ENCODE data around the gene MTUS2.

The MTUS2 gene

DNA sequence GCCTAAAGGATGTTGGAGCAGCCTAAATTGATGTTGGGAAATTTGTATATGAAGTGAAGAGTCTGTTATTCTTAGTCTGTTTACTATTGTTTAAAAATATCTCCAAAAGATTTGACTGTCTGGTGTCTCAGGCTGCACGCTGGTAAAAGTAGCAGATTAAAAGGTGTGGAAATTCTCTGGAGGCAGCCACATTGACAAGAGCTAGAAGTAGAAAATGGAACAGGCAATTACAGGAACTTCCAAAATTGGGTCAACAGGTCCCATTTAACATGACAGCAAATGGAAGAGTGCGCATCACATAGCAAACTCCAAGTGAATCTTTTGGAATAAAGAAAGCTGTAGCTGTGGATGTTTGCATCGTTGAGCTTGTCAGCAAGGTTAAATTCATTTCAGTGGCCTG lies 138.3 kb downstream of the MTUS2 start:
- H3K27ac ChIP-seq (ENCODE audit: low read depth, low read length), result no peak overlapping the region
- no peak overlapping the region for H3K4me3 ChIP-seq (ENCODE audit: low read depth, low read length)
- H3K27me3 ChIP-seq (ENCODE audit: control insufficient read depth, insufficient read depth, low read length), result no peaks in the 10 kb centered on the region
- H3K4me1 ChIP-seq (ENCODE audit: control insufficient read depth, insufficient read depth, low read length), result no peaks in the 10 kb centered on the region
- H3K9me3 ChIP-seq (ENCODE audit: control insufficient read depth, insufficient read depth, low read depth, low read length), result no peaks in the 10 kb centered on the region
- no peak overlapping the region for H3K9ac ChIP-seq (ENCODE audit: low read length)
- H3K36me3 ChIP-seq (ENCODE audit: control insufficient read depth, insufficient read depth, low read length), result no peaks in the 10 kb centered on the region

DNA sequence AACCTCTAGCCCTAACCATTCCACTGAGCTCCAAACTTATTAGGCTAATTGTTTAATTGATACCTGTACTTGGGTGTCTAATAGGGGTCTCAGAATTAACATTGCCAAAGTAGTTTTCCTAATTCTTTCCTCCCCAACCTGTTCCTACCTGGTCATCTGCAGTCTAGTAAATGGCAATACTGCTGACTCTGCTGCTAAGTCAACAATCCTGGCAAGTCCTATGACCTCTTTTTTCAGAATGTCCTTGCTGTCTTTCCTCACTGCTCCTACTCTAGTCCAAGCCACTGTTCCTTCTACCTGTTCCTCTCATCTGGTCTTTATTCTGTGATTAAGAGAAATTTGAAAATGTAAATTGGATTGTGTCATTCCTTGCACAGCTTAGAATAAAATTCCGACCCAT lies 143.9 kb downstream of the MTUS2 start:
- Histone ChIP-seq H3K36me3 (ENCODE audit: control insufficient read depth, insufficient read depth, low read length) (no peaks in the 10 kb centered on the region), H3K27me3 (ENCODE audit: control insufficient read depth, insufficient read depth, low read length) (no peaks in the 10 kb centered on the region), H3K4me1 (ENCODE audit: control insufficient read depth, insufficient read depth, low read length) (no peaks in the 10 kb centered on the region), H3K27ac (ENCODE audit: low read depth, low read length) (no peak overlapping the region), H3K4me3 (ENCODE audit: low read depth, low read length) (no peak overlapping the region), H3K9ac (ENCODE audit: low read length) (no peak overlapping the region), H3K9me3 (ENCODE audit: control insufficient read depth, insufficient read depth, low read depth, low read length) (no peaks in the 10 kb centered on the region)

DNA sequence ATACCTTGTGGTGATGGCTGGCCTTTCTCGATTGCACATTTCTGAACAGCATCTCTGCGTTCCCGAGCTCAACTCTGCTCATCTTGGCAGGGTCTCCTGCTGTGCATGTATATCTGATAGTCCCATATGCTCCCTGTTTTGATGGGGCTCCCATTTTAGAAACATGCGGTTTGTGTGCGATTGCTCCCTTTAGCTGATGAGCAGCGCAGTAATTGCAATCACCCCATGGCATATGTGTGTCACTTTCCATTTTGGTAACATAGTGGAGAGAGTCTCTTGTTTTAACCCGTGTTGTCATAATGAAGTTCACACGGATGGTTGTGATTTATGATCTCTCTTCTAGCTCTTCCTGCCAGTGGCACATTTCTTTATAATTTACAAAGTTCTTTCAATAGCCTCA lies 144.7 kb downstream of the MTUS2 start:
- H3K4me3 ChIP-seq (ENCODE audit: low read depth, low read length), result no peak overlapping the region
- no peaks in the 10 kb centered on the region for H3K36me3 ChIP-seq (ENCODE audit: control insufficient read depth, insufficient read depth, low read length)
- no peaks in the 10 kb centered on the region for H3K27me3 ChIP-seq (ENCODE audit: control insufficient read depth, insufficient read depth, low read length)
- H3K4me1 ChIP-seq (ENCODE audit: control insufficient read depth, insufficient read depth, low read length), result no peaks in the 10 kb centered on the region
- H3K9ac ChIP-seq (ENCODE audit: low read length), result no peak overlapping the region
- no peak overlapping the region for H3K27ac ChIP-seq (ENCODE audit: low read depth, low read length)
- no peaks in the 10 kb centered on the region for H3K9me3 ChIP-seq (ENCODE audit: control insufficient read depth, insufficient read depth, low read depth, low read length)

DNA sequence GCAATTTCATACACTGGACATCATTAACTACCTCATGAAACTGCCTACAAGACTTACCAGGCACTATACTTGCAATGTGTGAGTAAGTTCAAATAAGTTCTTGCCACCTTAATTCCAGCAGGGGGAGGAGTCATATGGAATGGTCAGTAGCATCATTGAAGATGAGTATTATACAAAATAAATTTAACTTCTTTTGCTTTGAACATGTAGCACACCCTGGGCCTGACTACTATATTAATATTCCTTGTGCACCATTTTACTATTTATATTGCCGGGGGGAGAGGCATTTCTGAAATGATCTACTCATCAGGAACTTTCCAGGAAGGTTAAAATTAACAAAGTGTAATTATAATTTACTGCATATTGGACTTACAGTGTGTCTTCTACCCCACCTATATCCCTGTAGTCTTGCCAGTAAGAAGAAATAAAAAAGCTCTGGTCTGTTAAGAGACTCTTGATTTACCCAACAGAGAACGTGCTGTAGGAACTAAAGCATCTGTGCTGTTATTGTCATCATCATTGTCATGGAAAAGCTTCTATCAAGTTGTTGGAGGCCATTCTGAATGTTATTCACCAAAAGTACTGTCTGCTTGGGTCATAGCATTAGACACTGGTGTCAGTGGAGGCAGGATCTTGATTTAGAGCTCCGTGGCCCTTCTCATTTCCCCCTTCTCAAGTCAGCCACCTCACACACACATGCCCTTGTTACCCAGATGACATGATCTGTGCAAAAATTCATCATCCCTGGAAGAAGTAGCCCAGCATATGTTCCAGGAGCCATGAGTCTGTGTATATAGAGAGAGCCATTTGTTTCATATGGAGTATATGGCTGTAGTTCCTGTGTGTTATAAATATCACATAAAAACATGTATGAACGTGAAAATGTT lies 147.1 kb downstream of the MTUS2 start:
- H3K9me3 ChIP-seq (ENCODE audit: control insufficient read depth, insufficient read depth, low read depth, low read length), result no peaks in the 10 kb centered on the region
- no peaks in the 10 kb centered on the region for H3K27me3 ChIP-seq (ENCODE audit: control insufficient read depth, insufficient read depth, low read length)
- no peaks in the 10 kb centered on the region for H3K4me1 ChIP-seq (ENCODE audit: control insufficient read depth, insufficient read depth, low read length)
- no peak overlapping the region for H3K27ac ChIP-seq (ENCODE audit: low read depth, low read length)
- no peaks in the 10 kb centered on the region for H3K36me3 ChIP-seq (ENCODE audit: control insufficient read depth, insufficient read depth, low read length)
- no peak overlapping the region for H3K9ac ChIP-seq (ENCODE audit: low read length)
- H3K4me3 ChIP-seq (ENCODE audit: low read depth, low read length), result no peak overlapping the region

DNA sequence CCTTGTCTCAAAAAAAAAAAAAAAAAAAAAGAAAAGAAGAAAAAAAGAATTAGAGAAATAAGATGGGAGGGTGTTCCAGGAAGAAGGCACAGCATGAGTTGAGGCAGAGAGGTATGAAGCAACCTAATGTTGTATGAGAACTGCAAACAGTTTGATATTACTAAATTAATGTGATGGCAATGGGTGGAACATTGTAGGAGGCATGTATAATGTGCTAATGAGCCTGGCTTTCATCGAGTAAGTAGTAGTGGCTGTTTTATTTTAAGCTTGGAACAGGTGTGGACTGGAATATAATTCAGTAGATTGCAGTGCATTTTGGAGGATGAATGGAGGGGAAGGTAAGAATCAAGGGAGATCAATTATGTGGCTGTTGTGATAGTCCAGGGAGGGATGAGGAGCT lies 156.1 kb downstream of the MTUS2 start:
- H3K9ac ChIP-seq (ENCODE audit: low read length), result no peak overlapping the region
- H3K27me3 ChIP-seq (ENCODE audit: control insufficient read depth, insufficient read depth, low read length), result no peaks in the 10 kb centered on the region
- no peak overlapping the region for H3K4me3 ChIP-seq (ENCODE audit: low read depth, low read length)
- no peak overlapping the region for H3K27ac ChIP-seq (ENCODE audit: low read depth, low read length)
- no peaks in the 10 kb centered on the region for H3K4me1 ChIP-seq (ENCODE audit: control insufficient read depth, insufficient read depth, low read length)
- no peaks in the 10 kb centered on the region for H3K9me3 ChIP-seq (ENCODE audit: control insufficient read depth, insufficient read depth, low read depth, low read length)
- H3K36me3 ChIP-seq (ENCODE audit: control insufficient read depth, insufficient read depth, low read length), result no peaks in the 10 kb centered on the region

DNA sequence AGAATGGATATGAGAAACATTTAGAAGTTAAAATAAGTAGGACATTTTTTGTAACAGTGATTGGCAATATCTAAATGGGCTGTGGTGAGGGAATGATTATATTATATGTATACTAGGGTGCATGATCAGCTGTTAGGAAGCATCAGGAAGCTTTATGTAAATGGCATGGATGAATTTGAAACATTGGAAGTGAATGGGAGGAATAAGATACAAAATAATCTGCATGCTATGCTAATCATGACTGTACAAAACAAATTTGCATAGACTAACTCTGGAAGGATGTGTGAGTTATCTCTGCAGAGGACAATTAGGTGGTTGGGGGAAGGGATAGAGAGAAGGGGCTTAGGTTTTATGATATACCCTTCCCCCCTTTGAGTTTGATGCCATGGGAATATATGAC lies 156.5 kb downstream of the MTUS2 start:
- H3K27ac ChIP-seq (ENCODE audit: low read depth, low read length), result no peak overlapping the region
- no peaks in the 10 kb centered on the region for H3K9me3 ChIP-seq (ENCODE audit: control insufficient read depth, insufficient read depth, low read depth, low read length)
- no peak overlapping the region for H3K9ac ChIP-seq (ENCODE audit: low read length)
- no peak overlapping the region for H3K4me3 ChIP-seq (ENCODE audit: low read depth, low read length)
- no peaks in the 10 kb centered on the region for H3K27me3 ChIP-seq (ENCODE audit: control insufficient read depth, insufficient read depth, low read length)
- H3K36me3 ChIP-seq (ENCODE audit: control insufficient read depth, insufficient read depth, low read length), result no peaks in the 10 kb centered on the region
- H3K4me1 ChIP-seq (ENCODE audit: control insufficient read depth, insufficient read depth, low read length), result no peaks in the 10 kb centered on the region

DNA sequence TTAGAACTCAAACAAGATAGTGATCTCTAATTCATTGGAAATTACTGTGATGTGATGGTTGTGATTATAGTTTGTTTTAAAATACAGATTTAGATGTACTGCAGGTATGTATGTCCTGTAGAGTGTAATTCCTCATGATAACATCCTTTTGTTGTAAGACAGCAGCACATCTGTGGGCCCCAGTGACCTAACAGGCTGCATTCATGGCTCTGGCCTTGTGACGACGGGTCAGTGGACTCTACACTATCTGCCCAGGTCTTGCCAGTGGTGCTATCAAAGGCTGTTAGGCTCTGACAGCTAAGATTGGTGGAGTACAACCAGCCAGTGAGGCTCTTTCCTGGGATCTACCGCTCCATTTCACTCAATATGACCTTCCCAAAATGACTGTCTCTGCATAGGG lies 158.4 kb downstream of the MTUS2 start:
- no peak overlapping the region for H3K9ac ChIP-seq (ENCODE audit: low read length)
- no peak overlapping the region for H3K4me3 ChIP-seq (ENCODE audit: low read depth, low read length)
- H3K9me3 ChIP-seq (ENCODE audit: control insufficient read depth, insufficient read depth, low read depth, low read length), result no peaks in the 10 kb centered on the region
- H3K27ac ChIP-seq (ENCODE audit: low read depth, low read length), result no peak overlapping the region
- H3K27me3 ChIP-seq (ENCODE audit: control insufficient read depth, insufficient read depth, low read length), result no peaks in the 10 kb centered on the region
- no peaks in the 10 kb centered on the region for H3K4me1 ChIP-seq (ENCODE audit: control insufficient read depth, insufficient read depth, low read length)
- no peaks in the 10 kb centered on the region for H3K36me3 ChIP-seq (ENCODE audit: control insufficient read depth, insufficient read depth, low read length)

DNA sequence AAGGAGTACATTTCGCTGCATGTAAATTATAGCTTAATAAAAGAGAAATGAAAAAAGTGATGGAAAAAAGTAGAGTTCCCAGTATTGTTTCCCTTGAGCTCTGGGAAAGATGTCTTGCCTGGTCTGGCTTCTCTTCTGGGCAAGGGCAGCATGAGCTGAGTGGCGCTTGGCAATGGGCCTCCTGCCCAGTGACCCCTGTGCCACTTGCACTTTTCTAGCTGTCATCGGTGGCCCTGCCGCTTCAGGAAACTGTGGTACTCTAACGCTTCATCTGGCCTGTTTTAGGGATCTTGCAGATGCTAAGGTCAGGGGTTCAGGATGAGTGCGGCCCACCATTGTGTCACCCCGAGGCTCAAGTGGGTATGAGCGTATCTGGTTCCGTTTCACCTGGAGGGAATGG lies 161.4 kb downstream of the MTUS2 start:
- Histone ChIP-seq H3K9ac (ENCODE audit: low read length) (no peak overlapping the region), H3K27me3 (ENCODE audit: control insufficient read depth, insufficient read depth, low read length) (no peaks in the 10 kb centered on the region), H3K9me3 (ENCODE audit: control insufficient read depth, insufficient read depth, low read depth, low read length) (no peaks in the 10 kb centered on the region), H3K4me3 (ENCODE audit: low read depth, low read length) (no peak overlapping the region), H3K27ac (ENCODE audit: low read depth, low read length) (no peak overlapping the region), H3K36me3 (ENCODE audit: control insufficient read depth, insufficient read depth, low read length) (no peaks in the 10 kb centered on the region), H3K4me1 (ENCODE audit: control insufficient read depth, insufficient read depth, low read length) (no peaks in the 10 kb centered on the region)

DNA sequence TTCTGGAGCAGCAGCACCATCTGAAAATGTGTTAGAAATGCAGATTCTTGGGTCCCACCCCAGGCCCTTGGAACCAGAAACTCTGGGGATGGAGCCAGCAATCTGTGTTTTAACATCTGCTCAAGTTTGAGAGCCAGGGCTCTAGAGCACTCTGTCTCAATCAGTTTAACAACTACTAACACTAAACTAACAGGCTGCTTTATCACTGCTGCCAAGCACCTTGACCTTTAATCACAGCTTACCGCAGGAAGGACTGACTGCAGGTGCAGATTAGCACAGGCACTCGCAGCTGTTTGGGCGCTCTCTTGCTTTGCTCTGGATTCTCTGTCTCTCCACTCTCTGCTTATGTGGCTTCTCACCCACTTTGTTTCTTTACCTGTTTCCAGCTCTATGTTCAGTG lies 163.5 kb downstream of the MTUS2 start:
- H3K27ac ChIP-seq (ENCODE audit: low read depth, low read length), result no peak overlapping the region
- no peaks in the 10 kb centered on the region for H3K4me1 ChIP-seq (ENCODE audit: control insufficient read depth, insufficient read depth, low read length)
- no peaks in the 10 kb centered on the region for H3K27me3 ChIP-seq (ENCODE audit: control insufficient read depth, insufficient read depth, low read length)
- H3K9ac ChIP-seq (ENCODE audit: low read length), result no peak overlapping the region
- no peak overlapping the region for H3K4me3 ChIP-seq (ENCODE audit: low read depth, low read length)
- no peaks in the 10 kb centered on the region for H3K9me3 ChIP-seq (ENCODE audit: control insufficient read depth, insufficient read depth, low read depth, low read length)
- no peaks in the 10 kb centered on the region for H3K36me3 ChIP-seq (ENCODE audit: control insufficient read depth, insufficient read depth, low read length)

DNA sequence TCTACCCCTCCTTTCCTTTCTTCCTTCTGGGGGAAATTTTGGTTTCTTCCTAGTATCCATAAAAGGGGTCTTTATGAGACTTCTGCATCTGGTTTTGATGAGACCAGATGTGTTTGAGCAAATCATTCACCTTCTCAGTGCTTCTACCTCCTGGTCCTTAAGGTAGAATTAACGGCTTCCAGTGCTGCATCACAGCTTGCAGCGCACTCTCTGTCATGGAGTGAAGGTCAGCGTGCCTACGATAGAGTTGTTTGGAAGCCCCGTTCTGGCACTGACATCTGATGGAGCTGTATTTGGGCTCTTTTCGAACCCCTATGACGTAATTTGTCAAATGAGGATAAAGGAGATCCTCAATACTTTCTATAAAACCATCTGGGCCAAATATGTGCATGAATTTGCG lies 164.2 kb downstream of the MTUS2 start:
- no peak overlapping the region for H3K9ac ChIP-seq (ENCODE audit: low read length)
- no peaks in the 10 kb centered on the region for H3K4me1 ChIP-seq (ENCODE audit: control insufficient read depth, insufficient read depth, low read length)
- no peaks in the 10 kb centered on the region for H3K27me3 ChIP-seq (ENCODE audit: control insufficient read depth, insufficient read depth, low read length)
- H3K27ac ChIP-seq (ENCODE audit: low read depth, low read length), result no peak overlapping the region
- H3K9me3 ChIP-seq (ENCODE audit: control insufficient read depth, insufficient read depth, low read depth, low read length), result no peaks in the 10 kb centered on the region
- H3K4me3 ChIP-seq (ENCODE audit: low read depth, low read length), result no peak overlapping the region
- no peaks in the 10 kb centered on the region for H3K36me3 ChIP-seq (ENCODE audit: control insufficient read depth, insufficient read depth, low read length)

DNA sequence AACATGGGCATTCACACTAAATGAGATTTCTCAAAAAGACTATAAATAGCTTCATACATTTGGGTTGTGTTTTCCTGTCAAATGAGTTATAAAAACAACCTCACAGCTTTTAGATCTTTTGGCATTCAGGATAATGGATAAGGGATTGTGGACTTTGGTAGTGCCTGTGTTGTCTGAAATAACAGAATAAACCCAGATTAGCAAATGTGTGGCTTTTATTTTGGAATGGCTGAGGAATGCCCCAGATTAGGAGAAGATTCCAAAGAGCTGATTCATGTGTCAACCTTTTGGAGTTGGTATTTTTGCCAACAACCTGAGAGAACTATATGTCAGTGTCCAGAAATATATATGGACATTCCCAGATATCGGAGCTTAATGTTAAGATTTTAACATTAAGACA lies 164.7 kb downstream of the MTUS2 start:
- Histone ChIP-seq H3K9ac (ENCODE audit: low read length) (no peak overlapping the region), H3K27ac (ENCODE audit: low read depth, low read length) (no peak overlapping the region), H3K36me3 (ENCODE audit: control insufficient read depth, insufficient read depth, low read length) (no peaks in the 10 kb centered on the region), H3K4me1 (ENCODE audit: control insufficient read depth, insufficient read depth, low read length) (no peaks in the 10 kb centered on the region), H3K27me3 (ENCODE audit: control insufficient read depth, insufficient read depth, low read length) (no peaks in the 10 kb centered on the region), H3K4me3 (ENCODE audit: low read depth, low read length) (no peak overlapping the region), H3K9me3 (ENCODE audit: control insufficient read depth, insufficient read depth, low read depth, low read length) (no peaks in the 10 kb centered on the region)
